ENCODE measurements around the gene SCRN1. TPM values are rescaled to one million over a fixed set of nuclear protein-coding genes. Genes with fewer than 3 reads are reported as not detected.

SCRN1 gene
- total RNA-seq, 1 experiment from 2014 or later, result 96.2 TPM

- TF ChIP-seq ZNF281 (CRISPR knock-in tag; IDR thresholded peaks at IDR 0.05) (no peak), CTCF (IDR thresholded peaks at IDR 0.05) (no peak), ZNF219 (CRISPR knock-in tag; IDR thresholded peaks at IDR 0.05; ENCODE audit: borderline replicate concordance) (no peak), IRF1 (CRISPR knock-in tag; IDR thresholded peaks at IDR 0.05) (no peak), RORB (CRISPR knock-in tag; IDR thresholded peaks at IDR 0.05) (no peak), KAT7 (CRISPR knock-in tag; IDR thresholded peaks at IDR 0.05; ENCODE audit: borderline replicate concordance) (no peak), SOX15 (CRISPR knock-in tag; IDR thresholded peaks at IDR 0.05) (no peak), EMX1 (CRISPR knock-in tag; IDR thresholded peaks at IDR 0.05) (no peak), IRF2 (CRISPR knock-in tag; IDR thresholded peaks at IDR 0.05; ENCODE audit: borderline replicate concordance, low read depth) (no peak), TP53 (CRISPR knock-in tag; IDR thresholded peaks at IDR 0.05) (no peak), E2F1 (CRISPR knock-in tag; IDR thresholded peaks at IDR 0.05) (no peak), GABPB1 (CRISPR knock-in tag; IDR thresholded peaks at IDR 0.05) (no peak), ATF3 (CRISPR knock-in tag; conservative IDR thresholded peaks at IDR 0.05) (no peak), NFATC4 (CRISPR knock-in tag; IDR thresholded peaks at IDR 0.05) (no peak)
- CTCF ChIA-PET, result no interaction called here
- DNase-seq (ENCODE audit: low spot score), result no peak
- POLR2A ChIA-PET, result no interaction called here
- H3K4me3 Mint-ChIP-seq, result no peak overlapping the region
- H3K36me3 Mint-ChIP-seq, result no peaks in the 10 kb centered on the region
- no peak for ATAC-seq
- no peaks in the 10 kb centered on the region for H3K4me1 Mint-ChIP-seq
- H3K9me3 Mint-ChIP-seq, result no peaks in the 10 kb centered on the region
- no peak overlapping the region for H3K27ac Mint-ChIP-seq
- H3K27me3 Mint-ChIP-seq (ENCODE audit: low read depth), result no peaks in the 10 kb centered on the region
These were observed 113.9 kb downstream of the SCRN1 start for GRCh38 chr7:29875741-29876140.

- CTCF ChIA-PET, result interaction anchor here (1.2 kb wide), 1 partner anchor 33 kb away, joined by 6 read pairs; no protein-coding TSS in a partner anchor
These were observed 115.8 kb downstream of the SCRN1 start for GRCh38 chr7:29873644-29874294.

More at GRCh38 chr7:29873644-29874294, 115.8 kb downstream of the SCRN1 start:
- Mint-ChIP-seq H3K4me1 (no peaks in the 10 kb centered on the region), H3K27ac (no peak overlapping the region), H3K27me3 (ENCODE audit: low read depth) (no peaks in the 10 kb centered on the region), H3K9me3 (no peaks in the 10 kb centered on the region), H3K4me3 (no peak overlapping the region), H3K36me3 (no peaks in the 10 kb centered on the region)
- POLR2A ChIA-PET, result no interaction called here
- no peak for TF ChIP-seq CTCF (IDR thresholded peaks at IDR 0.05)
- no peak for TF ChIP-seq GABPB1 (CRISPR knock-in tag; IDR thresholded peaks at IDR 0.05)
- no peak for TF ChIP-seq IRF2 (CRISPR knock-in tag; IDR thresholded peaks at IDR 0.05; ENCODE audit: borderline replicate concordance, low read depth)
- no peak for TF ChIP-seq SMAD3 (CRISPR knock-in tag; IDR thresholded peaks at IDR 0.05; ENCODE audit: borderline replicate concordance)
- TF ChIP-seq TEAD1 (CRISPR knock-in tag; IDR thresholded peaks at IDR 0.05), result no peak
- TF ChIP-seq PREB (CRISPR knock-in tag; IDR thresholded peaks at IDR 0.05; ENCODE audit: borderline replicate concordance), result no peak
- TF ChIP-seq USF2 (CRISPR knock-in tag; IDR thresholded peaks at IDR 0.05), result no peak
- no peak for TF ChIP-seq ATF2 (CRISPR knock-in tag; IDR thresholded peaks at IDR 0.05; ENCODE audit: borderline replicate concordance, low read depth)
- TF ChIP-seq ZBTB21 (CRISPR knock-in tag; IDR thresholded peaks at IDR 0.05; ENCODE audit: borderline replicate concordance), result no peak
- TF ChIP-seq TEAD4 (CRISPR knock-in tag; IDR thresholded peaks at IDR 0.05), result no peak
- no peak for DNase-seq (ENCODE audit: low spot score)
- no peak for ATAC-seq
